ENCODE data around the gene UBE2B. TPM values are rescaled to one million over a fixed set of nuclear protein-coding genes. Genes with fewer than 3 reads are reported as not detected.

The UBE2B gene
- total and polyA plus RNA-seq, 10 of the 15 experiments (the other 5 are each of a cell fraction or from before 2014, with no cell fraction given), result 10.8 to 179 (median 61.3) TPM

DNA sequence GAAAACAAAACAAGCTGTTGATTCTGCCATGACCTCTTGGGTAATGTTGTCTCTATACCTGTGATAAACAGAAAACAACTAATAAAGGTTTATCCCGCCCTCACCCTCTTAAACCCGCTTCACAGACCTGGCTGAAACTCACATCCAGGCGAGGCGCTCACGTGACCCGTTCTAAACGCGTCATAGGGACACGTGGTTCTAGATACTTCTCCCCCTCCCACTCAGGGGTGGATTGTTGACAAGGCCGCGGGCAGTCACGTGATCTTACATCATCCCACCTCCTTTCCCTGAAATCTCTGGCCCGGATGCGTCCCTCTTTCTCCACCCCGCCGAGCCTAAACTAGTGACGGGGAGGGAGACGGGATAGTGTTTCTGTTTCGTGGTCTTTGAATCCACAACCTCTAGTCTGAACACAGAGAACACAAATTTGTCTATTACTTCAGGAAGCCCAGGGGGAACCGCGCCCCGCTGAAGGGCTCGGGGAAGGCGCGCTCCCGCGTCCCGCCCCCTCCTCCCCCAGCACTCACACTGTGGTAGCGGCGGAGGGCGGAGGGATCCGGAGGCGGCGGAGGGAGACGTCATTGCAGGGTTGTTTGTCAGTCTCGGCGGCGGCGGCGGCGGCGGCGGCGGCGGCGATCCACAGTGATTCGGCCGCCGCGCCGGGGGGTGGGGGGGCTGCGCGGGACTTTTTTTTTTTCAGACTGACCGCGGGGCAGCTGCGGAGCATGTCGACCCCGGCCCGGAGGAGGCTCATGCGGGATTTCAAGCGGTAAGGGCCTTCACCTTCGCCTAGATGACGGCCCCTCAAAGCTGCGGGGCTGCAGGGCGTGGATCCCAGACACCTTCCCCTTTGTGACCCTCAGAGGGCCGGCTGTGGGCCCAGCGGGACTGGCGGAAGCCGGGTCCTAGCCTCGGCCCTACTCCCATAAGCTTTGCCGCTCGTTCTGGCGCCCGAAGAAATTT lies at the start of gene UBE2B (continued):
- no peak for TF ChIP-seq REST (IDR thresholded peaks at IDR 0.05; ENCODE audit: low read depth, low read length)
- TF ChIP-seq ZBTB4 (CRISPR knock-in tag; IDR thresholded peaks at IDR 0.05), result peak; percentile 95
- TF ChIP-seq ZSCAN29 (IDR thresholded peaks at IDR 0.05), result 0 out of 2 replicates have a peak, but pooled peaks have one; percentile 43
- TF ChIP-seq CHD1 (IDR thresholded peaks at IDR 0.05; ENCODE audit: low read depth, low read length), result peak; percentile 98
- TF ChIP-seq NBN (IDR thresholded peaks at IDR 0.05), result peak; percentile 99
- TF ChIP-seq, protein P1, sequence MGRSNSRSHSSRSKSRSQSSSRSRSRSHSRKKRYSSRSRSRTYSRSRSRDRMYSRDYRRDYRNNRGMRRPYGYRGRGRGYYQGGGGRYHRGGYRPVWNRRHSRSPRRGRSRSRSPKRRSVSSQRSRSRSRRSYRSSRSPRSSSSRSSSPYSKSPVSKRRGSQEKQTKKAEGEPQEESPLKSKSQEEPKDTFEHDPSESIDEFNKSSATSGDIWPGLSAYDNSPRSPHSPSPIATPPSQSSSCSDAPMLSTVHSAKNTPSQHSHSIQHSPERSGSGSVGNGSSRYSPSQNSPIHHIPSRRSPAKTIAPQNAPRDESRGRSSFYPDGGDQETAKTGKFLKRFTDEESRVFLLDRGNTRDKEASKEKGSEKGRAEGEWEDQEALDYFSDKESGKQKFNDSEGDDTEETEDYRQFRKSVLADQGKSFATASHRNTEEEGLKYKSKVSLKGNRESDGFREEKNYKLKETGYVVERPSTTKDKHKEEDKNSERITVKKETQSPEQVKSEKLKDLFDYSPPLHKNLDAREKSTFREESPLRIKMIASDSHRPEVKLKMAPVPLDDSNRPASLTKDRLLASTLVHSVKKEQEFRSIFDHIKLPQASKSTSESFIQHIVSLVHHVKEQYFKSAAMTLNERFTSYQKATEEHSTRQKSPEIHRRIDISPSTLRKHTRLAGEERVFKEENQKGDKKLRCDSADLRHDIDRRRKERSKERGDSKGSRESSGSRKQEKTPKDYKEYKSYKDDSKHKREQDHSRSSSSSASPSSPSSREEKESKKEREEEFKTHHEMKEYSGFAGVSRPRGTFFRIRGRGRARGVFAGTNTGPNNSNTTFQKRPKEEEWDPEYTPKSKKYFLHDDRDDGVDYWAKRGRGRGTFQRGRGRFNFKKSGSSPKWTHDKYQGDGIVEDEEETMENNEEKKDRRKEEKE (IDR thresholded peaks at IDR 0.05), result peak; percentile 97
- TF ChIP-seq FOXM1 (IDR thresholded peaks at IDR 0.05; ENCODE audit: low read depth, low read length), result peak; percentile 43; the same call in 1 of the 2 replicates
- TF ChIP-seq NKRF (conservative IDR thresholded peaks at IDR 0.05), result peak; percentile 55
- TF ChIP-seq, protein P2, sequence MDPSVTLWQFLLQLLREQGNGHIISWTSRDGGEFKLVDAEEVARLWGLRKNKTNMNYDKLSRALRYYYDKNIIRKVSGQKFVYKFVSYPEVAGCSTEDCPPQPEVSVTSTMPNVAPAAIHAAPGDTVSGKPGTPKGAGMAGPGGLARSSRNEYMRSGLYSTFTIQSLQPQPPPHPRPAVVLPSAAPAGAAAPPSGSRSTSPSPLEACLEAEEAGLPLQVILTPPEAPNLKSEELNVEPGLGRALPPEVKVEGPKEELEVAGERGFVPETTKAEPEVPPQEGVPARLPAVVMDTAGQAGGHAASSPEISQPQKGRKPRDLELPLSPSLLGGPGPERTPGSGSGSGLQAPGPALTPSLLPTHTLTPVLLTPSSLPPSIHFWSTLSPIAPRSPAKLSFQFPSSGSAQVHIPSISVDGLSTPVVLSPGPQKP (IDR thresholded peaks at IDR 0.05; ENCODE audit: low read depth, low read length), result peak; percentile 45; the same call in 1 of the 2 replicates
- peak; percentile 94; the same call in 1 of the 2 replicates for TF ChIP-seq STAT1 (conservative IDR thresholded peaks at IDR 0.05)
- peak; percentile 99 for TF ChIP-seq KLF5 (IDR thresholded peaks at IDR 0.05; ENCODE audit: partially characterized antibody)
- TF ChIP-seq RAD51 (IDR thresholded peaks at IDR 0.05), result peak; percentile 100
- TF ChIP-seq YBX1 (IDR thresholded peaks at IDR 0.05), result no peak

Measured in GM12878 (cell line).